ENCODE results near the gene POGLUT3. TPM values are rescaled to one million over a fixed set of nuclear protein-coding genes. Genes with fewer than 3 reads are reported as not detected.

The POGLUT3 gene
- total and polyA plus RNA-seq, 12 donors: 5.9 to 17.9 (median 10.5) TPM

- Histone ChIP-seq H3K4me3 (no peak overlapping the region), H3K9me3 (no peaks in the 10 kb centered on the region), H3K27ac (no peak overlapping the region), H3K36me3 (no peaks in the 10 kb centered on the region), H3K27me3 (no peaks in the 10 kb centered on the region), H3K4me1 (no peaks in the 10 kb centered on the region)
- intact Hi-C loops (cut with DNase I): no loop called here
- no peak for TF ChIP-seq CTCF (IDR thresholded peaks at IDR 0.05)
- DNase-seq: no peak
- ATAC-seq: no peak
- 51 to 65% methylated on average over 3 of the region's 3 CpGs for WGBS, 2 donors
Observed at GRCh38 chr11:108508653-108509593, 10.7 kb upstream of the POGLUT3 start.

- no peaks in the 10 kb centered on the region for H3K36me3 ChIP-seq
- no peak for TF ChIP-seq CTCF (IDR thresholded peaks at IDR 0.05)
- DNase-seq: no peak
- no peak overlapping the region for H3K27ac ChIP-seq
- peaks cover 3 to 18% (median 10%) of the 10 kb centered on the region in 9 donors for H3K4me1 ChIP-seq
- no peaks in the 10 kb centered on the region for H3K27me3 ChIP-seq
- intact Hi-C loops (cut with DNase I): no loop called here
- 71 to 76% methylated on average over 5 of the region's 5 CpGs for WGBS, 2 donors
- H3K4me3 ChIP-seq: no peak overlapping the region
- no peak for ATAC-seq
- H3K9me3 ChIP-seq: no peaks in the 10 kb centered on the region
Observed at GRCh38 chr11:108501396-108501795, 3.2 kb upstream of the POGLUT3 start.

- Histone ChIP-seq H3K9me3 (no peaks in the 10 kb centered on the region), H3K27ac (no peak overlapping the region), H3K4me3 (no peak overlapping the region), H3K4me1 (peaks cover 3 to 20% (median 12%) of the 10 kb centered on the region in 9 donors), H3K27me3 (no peaks in the 10 kb centered on the region), H3K36me3 (no peaks in the 10 kb centered on the region)
- DNase-seq (no peak), ATAC-seq (no peak)
- no peak for TF ChIP-seq CTCF (IDR thresholded peaks at IDR 0.05)
- intact Hi-C loops (cut with DNase I): no loop called here
- WGBS, 2 donors: 56 to 60% methylated on average over 2 of the region's 2 CpGs
Observed at GRCh38 chr11:108500721-108501120, 2.5 kb upstream of the POGLUT3 start.

GRCh38 chr11:108500169-108500568 lies 2.0 kb upstream of the POGLUT3 start:
- no peaks in the 10 kb centered on the region for H3K36me3 ChIP-seq
- H3K9me3 ChIP-seq: no peaks in the 10 kb centered on the region
- no peak for TF ChIP-seq CTCF (IDR thresholded peaks at IDR 0.05)
- 96% methylated on average over 4 of the region's 4 CpGs for WGBS, 2 donors
- peaks cover 3 to 20% (median 12%) of the 10 kb centered on the region in 9 donors for H3K4me1 ChIP-seq
- H3K27me3 ChIP-seq: no peaks in the 10 kb centered on the region
- no peak for DNase-seq
- no peak overlapping the region for H3K4me3 ChIP-seq
- intact Hi-C loops (cut with DNase I): no loop called here
- H3K27ac ChIP-seq: no peak overlapping the region
- no peak for ATAC-seq

All from heart right ventricle (tissue), 16 donors.